ENCODE measurements around the gene MYRIP.

- TF ChIP-seq CTCF (IDR thresholded peaks at IDR 0.05; ENCODE audit: low read depth, low read length) (no peak), EZH2phosphoT487 (IDR thresholded peaks at IDR 0.05; ENCODE audit: low read depth) (no peak)
These were observed 433.6 kb downstream of the MYRIP start for GRCh38 chr3:40243056-40243455.

All from OCI-LY3 (cell line).